HEK293T (cell line): ENCODE results near the gene KDELR3.

ENCODE experiments used
- BHLHE40 ChIP-seq: fragments of 450-650 bp; IDR thresholded peaks from 2 replicates; pipeline ENCODE4 v1.6.1; 2016; ENCODE audit warnings: mild to moderate bottlenecking, moderate library complexity, borderline replicate concordance
- ELF4 ChIP-seq: fragments of 450-650 bp; IDR thresholded peaks from 2 replicates; pipeline ENCODE4 v1.6.1; 2017; ENCODE audit warnings: antibody characterized with exemption
- FOXA1 ChIP-seq: fragments of 450-650 bp; IDR thresholded peaks from 2 replicates; pipeline ENCODE4 v1.6.1; 2016; ENCODE audit warnings: mild to moderate bottlenecking
- FOXM1 ChIP-seq: fragments of 450-650 bp; IDR thresholded peaks from 2 replicates; pipeline ENCODE4 v1.6.1; 2017; ENCODE audit warnings: mild to moderate bottlenecking, borderline replicate concordance
- HDGF ChIP-seq: fragments of 450-650 bp; IDR thresholded peaks from 2 replicates; pipeline ENCODE4 v1.6.1; 2017; ENCODE audit warnings: antibody characterized with exemption, borderline replicate concordance
- L3MBTL2 ChIP-seq: fragments of 450-650 bp; conservative IDR thresholded peaks from 2 replicates; pipeline ENCODE4 v1.6.1; 2016; ENCODE audit warnings: mild to moderate bottlenecking
- NFRKB ChIP-seq: fragments of 450-650 bp; IDR thresholded peaks from 2 replicates; pipeline ENCODE4 v1.6.1; 2016; ENCODE audit warnings: mild to moderate bottlenecking, moderate library complexity
- SP1 ChIP-seq: fragments of 450-650 bp; IDR thresholded peaks from 2 replicates; pipeline ENCODE4 v1.6.1; 2017
- TARDBP ChIP-seq: fragments of 450-650 bp; IDR thresholded peaks from 2 replicates; pipeline ENCODE4 v1.6.1; 2016
- ZNF384 ChIP-seq: fragments of 450-650 bp; IDR thresholded peaks from 2 replicates; pipeline ENCODE4 v1.6.1; 2016

GRCh38 chr22:38427465-38427864, 40.4 kb upstream of the KDELR3 start:
- TF ChIP-seq SP1: no peak
- no peak for TF ChIP-seq FOXM1
- no peak for TF ChIP-seq HDGF
- TF ChIP-seq ZNF384: no peak
- no peak for TF ChIP-seq FOXA1
- no peak for TF ChIP-seq TARDBP
- no peak for TF ChIP-seq L3MBTL2
- TF ChIP-seq ELF4: no peak
- no peak for TF ChIP-seq NFRKB
- no peak for TF ChIP-seq BHLHE40
